Gastrocnemius medialis (tissue), 4 donors: Measurements from ENCODE around the gene ACACB.

Experiments
- CTCF ChIP-seq, 5 experiments: fragments of 450-650 bp in 3 of 5; fragments of 200-600 bp in 2 of 5; sonication (generic) in 2 of 5; IDR thresholded peaks in 4 of 5; conservative IDR thresholded peaks in 1 of 5; 1 replicate in 4 of 5; 2 replicates in 1 of 5; pipeline ENCODE4 v1.5.1; 2016 to 2019; ENCODE audit warnings: antibody characterized with exemption in 5 of 5, mild to moderate bottlenecking in 3 of 5, moderate library complexity in 3 of 5
- POLR2A ChIP-seq, 2 donors: fragments of 450-650 bp; IDR thresholded peaks; one replicate each; pipeline ENCODE4 v1.6.1; 2017; ENCODE audit warnings: antibody characterized with exemption in 2 of 2, mild to moderate bottlenecking in 2 of 2, moderate library complexity in 2 of 2

GRCh38 chr12:109266106-109266879 is 149.9 kb downstream of the ACACB start:
- no peak for TF ChIP-seq CTCF (IDR thresholded peaks at IDR 0.05 in 4 of 5, conservative IDR thresholded peaks at IDR 0.05 in 1 of 5)
- no peak for TF ChIP-seq POLR2A (IDR thresholded peaks at IDR 0.05)
